HAP-1 (cell line): ENCODE results near the gene SLC5A9.

Source experiments
- DNase-seq, 2 experiments: peaks; one replicate each; pipeline ENCODE4 v3.0.0-alpha.2; 2016 to 2020; ENCODE audit warnings: low spot score in 2 of 2
- H3K27me3 ChIP-seq: fragments of 250-450 bp; sonication (Bioruptor Pico); 2 replicates; pipeline ENCODE4 v1.5.1; 2020; ENCODE audit warnings: low read depth, mild to moderate bottlenecking, moderate library complexity
- H3K36me3 ChIP-seq: fragments of 250-450 bp; sonication (Bioruptor Pico); replicated peaks from 2 replicates; pipeline ENCODE4 v1.5.1; 2020; ENCODE audit warnings: mild to moderate bottlenecking
- H3K4me1 ChIP-seq: fragments of 250-450 bp; sonication (Bioruptor Pico); 2 replicates; pipeline ENCODE4 v1.5.1; 2020; ENCODE audit warnings: mild to moderate bottlenecking
- H3K4me3 ChIP-seq: fragments of 250-450 bp; sonication (Bioruptor Pico); 2 replicates; pipeline ENCODE4 v1.5.1; 2020; ENCODE audit warnings: mild to moderate bottlenecking, moderate library complexity
- H3K9me3 ChIP-seq: fragments of 250-450 bp; sonication (Bioruptor Pico); 2 replicates; pipeline ENCODE4 v1.5.1; 2020; ENCODE audit warnings: mild to moderate bottlenecking, moderate library complexity
- in situ Hi-C: fragments of 300-500 bp; cut with MboI; formaldehyde crosslinking; loops from 3 replicates; pipeline ENCODE4 v1.14.3; 2020; ENCODE audit warnings: low sequenced_read_pairs, inconsistent platforms, mixed read lengths

SLC5A9 gene

GRCh38 chr1:48217856-48218255 lies 4.7 kb upstream of the SLC5A9 start:
- Histone ChIP-seq H3K4me3 (no peak overlapping the region), H3K4me1 (no peaks in the 10 kb centered on the region), H3K9me3 (no peaks in the 10 kb centered on the region), H3K36me3 (no peaks in the 10 kb centered on the region), H3K27me3 (peaks cover 4% of the 10 kb centered on the region; the same call in 1 of the 2 replicates)
- DNase-seq = no peak
- in situ Hi-C loops = loop anchor here (25.0 kb wide), 1 partner anchor 481 kb away; no protein-coding TSS in a partner anchor

- no peaks in the 10 kb centered on the region for H3K36me3 ChIP-seq
- no peak for DNase-seq
- in situ Hi-C loops = loop anchor here (25.0 kb wide), 1 partner anchor 483 kb away; no protein-coding TSS in a partner anchor
- no peaks in the 10 kb centered on the region for H3K27me3 ChIP-seq
- H3K4me3 ChIP-seq = no peak overlapping the region
- no peaks in the 10 kb centered on the region for H3K4me1 ChIP-seq
- no peaks in the 10 kb centered on the region for H3K9me3 ChIP-seq
These were observed 2.7 kb upstream of the SLC5A9 start for GRCh38 chr1:48219803-48220202.

- H3K4me1 ChIP-seq = no peaks in the 10 kb centered on the region
- H3K36me3 ChIP-seq = no peaks in the 10 kb centered on the region
- no peaks in the 10 kb centered on the region for H3K9me3 ChIP-seq
- DNase-seq = no peak
- H3K4me3 ChIP-seq = no peak overlapping the region
- in situ Hi-C loops = loop anchor here (25.0 kb wide), 1 partner anchor 484 kb away; no protein-coding TSS in a partner anchor
- H3K27me3 ChIP-seq = no peaks in the 10 kb centered on the region
These were observed 1.4 kb upstream of the SLC5A9 start for GRCh38 chr1:48221122-48221521.

GRCh38 chr1:48221657-48222056 lies 859 bp upstream of the SLC5A9 start:
- no peaks in the 10 kb centered on the region for H3K4me1 ChIP-seq
- in situ Hi-C loops = loop anchor here (25.0 kb wide), 1 partner anchor 484 kb away; no protein-coding TSS in a partner anchor

GRCh38 chr1:48223366-48224240 lies 1.1 kb downstream of the SLC5A9 start:
- Histone ChIP-seq H3K9me3 (no peaks in the 10 kb centered on the region), H3K27me3 (no peaks in the 10 kb centered on the region), H3K36me3 (no peaks in the 10 kb centered on the region), H3K4me3 (no peak overlapping the region), H3K4me1 (no peaks in the 10 kb centered on the region)
- DNase-seq = no peak
- in situ Hi-C loops = loop anchor here (25.0 kb wide), 1 partner anchor 486 kb away; no protein-coding TSS in a partner anchor

More at GRCh38 chr1:48221657-48222056, 859 bp upstream of the SLC5A9 start:
- no peaks in the 10 kb centered on the region for H3K27me3 ChIP-seq
- no peaks in the 10 kb centered on the region for H3K9me3 ChIP-seq
- H3K4me3 ChIP-seq = no peak overlapping the region
- no peaks in the 10 kb centered on the region for H3K36me3 ChIP-seq
- no peak for DNase-seq

- no peak for DNase-seq
- no peaks in the 10 kb centered on the region for H3K9me3 ChIP-seq
- H3K27me3 ChIP-seq = no peaks in the 10 kb centered on the region
- no peak overlapping the region for H3K4me3 ChIP-seq
- H3K36me3 ChIP-seq = no peaks in the 10 kb centered on the region
- no peaks in the 10 kb centered on the region for H3K4me1 ChIP-seq
- in situ Hi-C loops = loop anchor here (25.0 kb wide), 1 partner anchor 487 kb away; no protein-coding TSS in a partner anchor
These were observed 2.3 kb downstream of the SLC5A9 start for GRCh38 chr1:48224791-48225190.

- DNase-seq = no peak
- no peaks in the 10 kb centered on the region for H3K4me1 ChIP-seq
- H3K27me3 ChIP-seq = no peaks in the 10 kb centered on the region
- no peaks in the 10 kb centered on the region for H3K36me3 ChIP-seq
- H3K9me3 ChIP-seq = no peaks in the 10 kb centered on the region
- in situ Hi-C loops = no loop called here
- H3K4me3 ChIP-seq = no peak overlapping the region
These were observed 3.1 kb downstream of the SLC5A9 start for GRCh38 chr1:48225579-48225978.

- no peaks in the 10 kb centered on the region for H3K4me1 ChIP-seq
- in situ Hi-C loops = no loop called here
- no peaks in the 10 kb centered on the region for H3K36me3 ChIP-seq
- no peak for DNase-seq
- H3K27me3 ChIP-seq = no peaks in the 10 kb centered on the region
- no peaks in the 10 kb centered on the region for H3K9me3 ChIP-seq
- H3K4me3 ChIP-seq = no peak overlapping the region
These were observed 4.9 kb downstream of the SLC5A9 start for GRCh38 chr1:48227165-48228013.

- H3K27me3 ChIP-seq = no peaks in the 10 kb centered on the region
- DNase-seq = no peak
- no peaks in the 10 kb centered on the region for H3K36me3 ChIP-seq
These were observed 5.6 kb downstream of the SLC5A9 start for GRCh38 chr1:48228156-48228555.

GRCh38 chr1:48229317-48229716 lies 6.8 kb downstream of the SLC5A9 start:
- no peaks in the 10 kb centered on the region for H3K27me3 ChIP-seq

More at GRCh38 chr1:48228156-48228555, 5.6 kb downstream of the SLC5A9 start:
- Histone ChIP-seq H3K9me3 (no peaks in the 10 kb centered on the region), H3K4me1 (no peaks in the 10 kb centered on the region), H3K4me3 (no peak overlapping the region)
- in situ Hi-C loops = no loop called here

GRCh38 chr1:48230236-48230635 lies 7.7 kb downstream of the SLC5A9 start:
- DNase-seq = no peak
- no peaks in the 10 kb centered on the region for H3K9me3 ChIP-seq
- no peaks in the 10 kb centered on the region for H3K27me3 ChIP-seq
- no peaks in the 10 kb centered on the region for H3K36me3 ChIP-seq
- H3K4me1 ChIP-seq = no peaks in the 10 kb centered on the region
- H3K4me3 ChIP-seq = no peak overlapping the region
- in situ Hi-C loops = loop anchor here (10.0 kb wide), 1 partner anchor 135 kb away; no protein-coding TSS in a partner anchor

More at GRCh38 chr1:48229317-48229716, 6.8 kb downstream of the SLC5A9 start:
- no peaks in the 10 kb centered on the region for H3K36me3 ChIP-seq
- DNase-seq = no peak
- H3K4me1 ChIP-seq = no peaks in the 10 kb centered on the region
- no peaks in the 10 kb centered on the region for H3K9me3 ChIP-seq
- H3K4me3 ChIP-seq = no peak overlapping the region
- in situ Hi-C loops = no loop called here

- in situ Hi-C loops = loop anchor here (10.0 kb wide), 1 partner anchor 138 kb away; no protein-coding TSS in a partner anchor
- H3K36me3 ChIP-seq = no peaks in the 10 kb centered on the region
- no peaks in the 10 kb centered on the region for H3K4me1 ChIP-seq
- no peaks in the 10 kb centered on the region for H3K27me3 ChIP-seq
- H3K4me3 ChIP-seq = no peak overlapping the region
- H3K9me3 ChIP-seq = no peaks in the 10 kb centered on the region
- no peak for DNase-seq
These were observed 10.2 kb downstream of the SLC5A9 start for GRCh38 chr1:48232722-48233121.

GRCh38 chr1:48233666-48234485 lies 11.4 kb downstream of the SLC5A9 start:
- Histone ChIP-seq H3K27me3 (no peaks in the 10 kb centered on the region), H3K36me3 (no peaks in the 10 kb centered on the region), H3K9me3 (no peaks in the 10 kb centered on the region), H3K4me1 (no peaks in the 10 kb centered on the region), H3K4me3 (no peak overlapping the region)
- no peak for DNase-seq
- in situ Hi-C loops = loop anchor here (10.0 kb wide), 1 partner anchor 139 kb away; no protein-coding TSS in a partner anchor
